Transverse colon (tissue), 4 donors: ENCODE results near the gene FAM13A. TPM values are rescaled to one million over a fixed set of nuclear protein-coding genes. Genes with fewer than 3 reads are reported as not detected.

Experiments
- DNase-seq: peaks from one replicate; pipeline ENCODE4 v3.0.0-alpha.2; 2019
- H3K27ac ChIP-seq, 4 donors: fragments of 200-600 bp; sonication (generic); 2 replicates each; pipeline ENCODE4 v1.5.1; 2016 to 2018; ENCODE audit warnings: inconsistent platforms in 4 of 4
- H3K27me3 ChIP-seq: fragments of 200-600 bp; sonication (generic); 2 replicates; pipeline ENCODE4 v1.5.1; 2017; ENCODE audit warnings: inconsistent platforms
- H3K36me3 ChIP-seq, 4 donors: fragments of 200-600 bp; sonication (generic); 2 replicates each; pipeline ENCODE4 v1.5.1; 2017 to 2019; ENCODE audit warnings: inconsistent platforms in 4 of 4
- H3K4me1 ChIP-seq, 4 donors: fragments of 200-600 bp; sonication (generic); 2 replicates each; pipeline ENCODE4 v1.5.1; 2017 to 2020; ENCODE audit warnings: inconsistent platforms in 4 of 4
- H3K4me3 ChIP-seq, 4 donors: fragments of 200-600 bp; sonication (generic); 1 replicate in 1 of 4; 2 replicates in 3 of 4; pipeline versions ENCODE4 v1.5.1 to v1.6.1; 2017 to 2019; ENCODE audit warnings: inconsistent platforms in 4 of 4
- H3K9me3 ChIP-seq, 2 donors: fragments of 200-600 bp; sonication (generic); 2 replicates each; pipeline ENCODE4 v1.5.1; 2017 to 2019; ENCODE audit warnings: inconsistent platforms in 2 of 2
- CTCF ChIP-seq, 5 experiments: fragments of 200-600 bp in 3 of 5; fragments of 450-650 bp in 2 of 5; sonication (generic) in 3 of 5; IDR thresholded peaks; 1 replicate in 2 of 5; 2 replicates in 3 of 5; pipeline ENCODE4 v1.5.1; 2016 to 2017; ENCODE audit warnings: antibody characterized with exemption in 5 of 5, inconsistent platforms in 3 of 5, mild to moderate bottlenecking in 2 of 5, moderate library complexity in 1 of 5
- EP300 ChIP-seq: sonication (generic); formaldehyde crosslinking; IDR thresholded peaks from one replicate; pipeline ENCODE4 v1.6.1; 2017; ENCODE audit warnings: antibody characterized with exemption, low read depth
- POLR2A ChIP-seq: fragments of 450-650 bp; IDR thresholded peaks from one replicate; pipeline ENCODE4 v1.6.1; 2016; ENCODE audit warnings: antibody characterized with exemption, mild to moderate bottlenecking, moderate library complexity
- POLR2AphosphoS5 ChIP-seq, 3 donors: sonication (generic); formaldehyde crosslinking; IDR thresholded peaks; one replicate each; pipeline ENCODE4 v1.6.1; 2016; ENCODE audit warnings: antibody characterized with exemption in 3 of 3
- WGBS, 2 donors: methylation state at CpG; one replicate each; pipeline ENCODE4 v1.1.5; 2018; ENCODE audit warnings: low coverage in 1 of 2; 5-methylcytosine and 5-hydroxymethylcytosine counted together
- in situ Hi-C, 4 donors: fragments of 200-750 bp; cut with MboI; loops; one replicate each; pipeline versions ENCODE4 v1.15.0 to v1.15.1; 2017; ENCODE audit warnings: low sequenced_read_pairs in 3 of 4, low pct_ligation_motif_present in 1 of 4, low pct_unique_long_range_greater_than_20kb in 1 of 4
- intact Hi-C: fragments of 100-400 bp; cut with DNase I; formaldehyde crosslinking; loops from one replicate; pipeline ENCODE4 v1.15.1; 2023; ENCODE audit warnings: low total_unique reads
- total RNA-seq, 4 donors: library from RNA; depleted of rRNA; stranded (reverse); fragments of >200 nt; gene quantifications; one replicate each; pipeline ENCODE4 v1.1.0, GENCODE V29; 2016

FAM13A gene
- total RNA-seq, 4 donors from 2014 or later = 57.6 to 88.6 (median 67.6) TPM

- Histone ChIP-seq H3K27ac (no peak overlapping the region), H3K27me3 (no peaks in the 10 kb centered on the region), H3K36me3 (peaks cover 0 to 13% (median 4%) of the 10 kb centered on the region in 4 donors), H3K4me1 (no peaks in the 10 kb centered on the region), H3K4me3 (no peak overlapping the region), H3K9me3 (peaks cover 0 to under 1% of the 10 kb centered on the region in 2 donors)
- in situ Hi-C loops = loop anchor here in 2 of 4 donors (25.0 kb wide), 1 partner anchor 314 kb away; no protein-coding TSS in a partner anchor
- intact Hi-C loops = no loop called here
- no peak for DNase-seq
- TF ChIP-seq POLR2A = no peak
- no peak for TF ChIP-seq POLR2AphosphoS5 (IDR thresholded peaks at IDR 0.05)
- TF ChIP-seq EP300 = no peak
- no peak for TF ChIP-seq CTCF (IDR thresholded peaks at IDR 0.05)
- WGBS, 2 donors = 78% methylated on average over 2 of the region's 2 CpGs; no CpG with 5 or more reads in 1 of the 2 donors
Observed at GRCh38 chr4:88722828-88723227, 334.2 kb downstream of the FAM13A start.

- intact Hi-C loops (no loop called here), in situ Hi-C loops (loop anchor here in 2 of 4 donors (25.0 kb wide), 1 partner anchor 315 kb away; no protein-coding TSS in a partner anchor)
- H3K36me3 ChIP-seq = peaks cover 0 to 13% (median 4%) of the 10 kb centered on the region in 4 donors
- H3K4me3 ChIP-seq = no peak overlapping the region
- DNase-seq = no peak
- H3K4me1 ChIP-seq = no peaks in the 10 kb centered on the region
- H3K27ac ChIP-seq = no peak overlapping the region
- WGBS, 2 donors = 91 to 100% methylated on average over 3 to 10 of the region's 10 CpGs
- peaks cover 5 to 6% of the 10 kb centered on the region in 2 donors for H3K9me3 ChIP-seq
- no peaks in the 10 kb centered on the region for H3K27me3 ChIP-seq
- TF ChIP-seq EP300 (no peak), CTCF (IDR thresholded peaks at IDR 0.05) (no peak), POLR2AphosphoS5 (IDR thresholded peaks at IDR 0.05) (no peak), POLR2A (no peak)
Observed at GRCh38 chr4:88722276-88722780, 334.7 kb downstream of the FAM13A start.

- no peak for DNase-seq
- in situ Hi-C loops (loop anchor here in 2 of 4 donors (25.0 kb wide), 1 partner anchor 317 kb away; no protein-coding TSS in a partner anchor), intact Hi-C loops (no loop called here)
- 89 to 90% methylated on average over 2 to 10 of the region's 10 CpGs for WGBS, 2 donors
- H3K36me3 ChIP-seq = peaks cover 0 to 23% (median 8%) of the 10 kb centered on the region in 4 donors
- H3K27ac ChIP-seq = no peak overlapping the region
- no peaks in the 10 kb centered on the region for H3K27me3 ChIP-seq
- TF ChIP-seq POLR2A (no peak), EP300 (no peak), CTCF (IDR thresholded peaks at IDR 0.05) (no peak), POLR2AphosphoS5 (IDR thresholded peaks at IDR 0.05) (no peak)
- H3K4me3 ChIP-seq = no peak overlapping the region
- peaks cover 13 to 14% of the 10 kb centered on the region in 2 donors for H3K9me3 ChIP-seq
- no peaks in the 10 kb centered on the region for H3K4me1 ChIP-seq
Observed at GRCh38 chr4:88720451-88721428, 336.2 kb downstream of the FAM13A start.

GRCh38 chr4:88719381-88719780 is 337.6 kb downstream of the FAM13A start:
- Histone ChIP-seq H3K27ac (no peak overlapping the region), H3K36me3 (peaks cover 0 to 25% (median 8%) of the 10 kb centered on the region in 4 donors), H3K9me3 (peaks cover 13 to 14% of the 10 kb centered on the region in 2 donors), H3K27me3 (no peaks in the 10 kb centered on the region), H3K4me3 (no peak overlapping the region), H3K4me1 (no peaks in the 10 kb centered on the region)
- no peak for TF ChIP-seq EP300
- no peak for TF ChIP-seq POLR2AphosphoS5 (IDR thresholded peaks at IDR 0.05)
- no peak for TF ChIP-seq POLR2A
- no peak for TF ChIP-seq CTCF (IDR thresholded peaks at IDR 0.05)
- intact Hi-C loops (no loop called here), in situ Hi-C loops (loop anchor here in 2 of 4 donors (25.0 kb wide), 1 partner anchor 318 kb away; no protein-coding TSS in a partner anchor)
- 94 to 100% methylated on average over 1 of the region's 1 CpG for WGBS, 2 donors
- DNase-seq = no peak
